ENCODE measurements around the gene QRFP.

The QRFP gene

GRCh38 chr9:130846487-130847305 is 49.9 kb downstream of the QRFP start:
- peak; percentile 72 for DNase-seq

- DNase-seq: peak; percentile 65
Measured at GRCh38 chr9:130845901-130846481, 50.6 kb downstream of the QRFP start.

GRCh38 chr9:130845254-130845653 is 51.4 kb downstream of the QRFP start:
- DNase-seq: no peak

- DNase-seq: no peak
Measured at GRCh38 chr9:130844044-130844451, 52.6 kb downstream of the QRFP start.

GRCh38 chr9:130843049-130843908 is 53.3 kb downstream of the QRFP start:
- no peak for DNase-seq

Data from HCEC 1CT (cell line).